Stomach (tissue), 19 donors: Measurements from ENCODE around the gene FOXP2. TPM values are rescaled to one million over a fixed set of nuclear protein-coding genes. Genes with fewer than 3 reads are reported as not detected.

Experiments
- DNase-seq, 2 donors: peaks; one replicate each; pipeline versions ENCODE4 v3.0.0 to v3.0.0-alpha.2; 2013 to 2019
- H3K27ac ChIP-seq, 5 donors: fragments of 200-600 bp in 4 of 5; sonication (generic) in 4 of 5; one replicate each; pipeline ENCODE4 v1.5.1; 2013 to 2019; ENCODE audit warnings: mild to moderate bottlenecking in 1 of 5, moderate library complexity in 1 of 5
- H3K27me3 ChIP-seq, 3 donors: fragments of 200-600 bp; sonication (generic); one replicate each; pipeline ENCODE4 v1.5.1; 2017 to 2019; ENCODE audit warnings: mixed run types in 1 of 3
- H3K36me3 ChIP-seq, 4 donors: fragments of 200-600 bp; sonication (generic); 1 replicate in 3 of 4; 2 replicates in 1 of 4; pipeline ENCODE4 v1.5.1; 2016 to 2019
- H3K4me1 ChIP-seq, 4 donors: fragments of 200-600 bp; sonication (generic); one replicate each; pipeline ENCODE4 v1.5.1; 2016 to 2019
- H3K4me3 ChIP-seq, 4 donors: fragments of 200-600 bp; sonication (generic) in 3 of 4; one replicate each; pipeline ENCODE4 v1.5.1; 2016 to 2019; ENCODE audit warnings: mild to moderate bottlenecking in 1 of 4
- H3K9me3 ChIP-seq, 4 donors: fragments of 200-600 bp; sonication (generic); one replicate each; pipeline ENCODE4 v1.5.1; 2016 to 2019
- EP300 ChIP-seq: sonication (generic); formaldehyde crosslinking; IDR thresholded peaks from one replicate; pipeline ENCODE4 v1.6.1; 2017; ENCODE audit warnings: antibody characterized with exemption
- POLR2A ChIP-seq, 4 donors: fragments of 450-650 bp; IDR thresholded peaks; one replicate each; pipeline ENCODE4 v1.6.1; 2016; ENCODE audit warnings: antibody characterized with exemption in 4 of 4, control low read depth in 2 of 4, mild to moderate bottlenecking in 1 of 4, moderate library complexity in 1 of 4
- POLR2AphosphoS5 ChIP-seq, 3 donors: sonication (generic); formaldehyde crosslinking; IDR thresholded peaks; one replicate each; pipeline ENCODE4 v1.6.1; 2016; ENCODE audit warnings: antibody characterized with exemption in 3 of 3
- WGBS, 5 donors: extraction: QIAGEN DNeasy Blood & Tissue Kit in 3 of 5; methylation state at CpG; one replicate each; pipeline versions ENCODE4 v1.1.5 to v1.1.7; 2013 to 2018; 5-methylcytosine and 5-hydroxymethylcytosine counted together
- intact Hi-C: fragments of 100-400 bp; cut with DNase I; formaldehyde crosslinking; loops from one replicate; pipeline ENCODE4 v1.15.1; 2023; ENCODE audit warnings: low total_unique reads
- long read RNA-seq, 10 donors: transcript quantifications; one replicate each; lab custom pipeline, GENCODE V29; 2026
- polyA plus RNA-seq, 3 donors: library from polyadenylated mRNA; stranded (reverse); fragments of 200-250 nt; gene quantifications; one replicate each; pipeline ENCODE4 v1.2.3, GENCODE V29; 2013
- total RNA-seq, 5 donors: library from RNA; depleted of rRNA; stranded (reverse); fragments of >200 nt; gene quantifications; one replicate each; pipeline versions ENCODE4 v1.1.0 to v1.2.3, GENCODE V29; 2014 to 2016
- TF ChIP-seq, protein P1 (sequence below), 7 experiments: fragments of 450-650 bp in 4 of 7; fragments of 200-600 bp in 3 of 7; sonication (generic) in 3 of 7; IDR thresholded peaks; one replicate each; pipeline ENCODE4 v1.5.1; 2016 to 2019; ENCODE audit warnings: antibody characterized with exemption in 7 of 7, control low read depth in 2 of 7, mild to moderate bottlenecking in 1 of 7
- donor health status: healthy with polysubstance abuse.
- donor health status: Bipolar disorder and iron deficiency.
- donor health status: healthy.

FOXP2 gene
- total RNA-seq = 10 to 100 TPM in 4 of 5 donors, 1 to 10 TPM in 1; 3.5 to 51.6 (median 17.4) TPM
- 1 to 10 TPM in 1 of 3 donors, under 1 TPM in 2; 0.92 to 3.1 (median 0.93) TPM for polyA plus RNA-seq
- long read RNA-seq, donor 1 = 0 reads
- long read RNA-seq, donor 2 = 0 reads
- long read RNA-seq, donor 3 = 0 reads
- long read RNA-seq, donor 4 = 0 reads
- long read RNA-seq, donor 5 = 0 reads
- long read RNA-seq, donor 6, partial matches to known transcripts = 0 of 1 reads
- long read RNA-seq, donor 6, other reads (novel, unspliced or antisense) = 0 of 1 reads
- long read RNA-seq, donor 7, partial matches to known transcripts = 0 of 1 reads
- long read RNA-seq, donor 7, other reads (novel, unspliced or antisense) = 0 of 1 reads
- long read RNA-seq, donor 8 = 0 reads
- long read RNA-seq, donor 9, partial matches to known transcripts = 8 of 8 reads
- long read RNA-seq, donor 9, other reads (novel, unspliced or antisense) = 0 of 8 reads
- long read RNA-seq, donor 10 = 0 reads

DNA sequence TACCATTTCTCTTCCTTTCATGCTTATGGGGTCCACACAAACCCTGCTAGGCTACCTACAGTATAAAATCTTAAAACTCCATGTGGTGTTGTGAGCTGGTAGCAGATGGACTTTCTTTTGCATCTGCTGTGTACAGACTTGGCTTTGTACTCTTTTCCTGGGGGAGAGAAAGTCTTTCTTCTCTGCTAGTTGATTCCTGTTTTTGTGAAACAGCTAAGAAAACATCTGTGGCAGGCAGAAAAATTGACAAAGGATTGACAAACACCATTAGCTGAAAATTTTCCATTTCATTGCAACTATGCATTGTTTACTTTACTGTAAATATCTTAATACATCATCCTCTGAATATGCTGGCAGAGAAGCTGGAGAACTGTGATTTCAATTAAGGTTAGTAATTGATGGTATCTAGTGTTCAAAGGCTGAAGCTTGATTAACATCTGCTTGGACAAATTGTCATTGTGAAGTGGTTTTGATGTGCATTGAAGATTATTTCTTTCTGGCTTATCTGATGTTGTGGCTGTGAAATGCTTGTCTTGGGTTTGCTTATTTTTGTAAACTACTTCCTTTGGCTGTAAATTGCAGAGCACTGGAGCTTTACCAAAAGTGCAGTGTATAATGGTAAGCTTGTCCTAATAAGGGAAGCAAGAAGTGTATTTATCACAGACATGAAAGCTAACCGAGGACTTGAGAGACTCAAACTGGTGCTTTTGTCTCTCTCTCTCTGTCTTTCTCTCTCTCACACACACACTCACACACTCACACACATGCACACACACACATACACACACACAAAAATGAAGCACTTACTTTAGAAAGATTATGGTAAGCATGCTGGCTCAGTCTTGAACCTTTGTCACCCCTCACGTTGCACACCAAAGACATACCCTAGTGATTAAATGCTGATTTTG, at the start of gene FOXP2:
FOXP2 (plus strand) TSS at position 660 of the 908 bp plus-strand sequence. CDS start 11,697 bp downstream, outside the sequence.
- Histone ChIP-seq H3K27me3 (no peaks in the 10 kb centered on the region), H3K9me3 (no peaks in the 10 kb centered on the region), H3K36me3 (no peaks in the 10 kb centered on the region), H3K4me1 (peaks cover 0 to 33% (median 16%) of the 10 kb centered on the region in 4 donors), H3K4me3 (peak within 1 kb of the TSS; percentile 22 to 35 (median 32)), H3K27ac (peak within 1 kb of the TSS in 4 of 5 donors; percentile 34 to 73 (median 61))
- peak in 1 of 2 donors; percentile 79 for DNase-seq
- intact Hi-C loops = no loop called here
- WGBS, 5 donors = 6 to 12% (median 9%) methylated on average over 2 of the region's 2 CpGs
- no peak for TF ChIP-seq POLR2AphosphoS5 (IDR thresholded peaks at IDR 0.05)
- no peak for TF ChIP-seq EP300
- TF ChIP-seq POLR2A (IDR thresholded peaks at IDR 0.05) = no peak
- TF ChIP-seq, protein P1, sequence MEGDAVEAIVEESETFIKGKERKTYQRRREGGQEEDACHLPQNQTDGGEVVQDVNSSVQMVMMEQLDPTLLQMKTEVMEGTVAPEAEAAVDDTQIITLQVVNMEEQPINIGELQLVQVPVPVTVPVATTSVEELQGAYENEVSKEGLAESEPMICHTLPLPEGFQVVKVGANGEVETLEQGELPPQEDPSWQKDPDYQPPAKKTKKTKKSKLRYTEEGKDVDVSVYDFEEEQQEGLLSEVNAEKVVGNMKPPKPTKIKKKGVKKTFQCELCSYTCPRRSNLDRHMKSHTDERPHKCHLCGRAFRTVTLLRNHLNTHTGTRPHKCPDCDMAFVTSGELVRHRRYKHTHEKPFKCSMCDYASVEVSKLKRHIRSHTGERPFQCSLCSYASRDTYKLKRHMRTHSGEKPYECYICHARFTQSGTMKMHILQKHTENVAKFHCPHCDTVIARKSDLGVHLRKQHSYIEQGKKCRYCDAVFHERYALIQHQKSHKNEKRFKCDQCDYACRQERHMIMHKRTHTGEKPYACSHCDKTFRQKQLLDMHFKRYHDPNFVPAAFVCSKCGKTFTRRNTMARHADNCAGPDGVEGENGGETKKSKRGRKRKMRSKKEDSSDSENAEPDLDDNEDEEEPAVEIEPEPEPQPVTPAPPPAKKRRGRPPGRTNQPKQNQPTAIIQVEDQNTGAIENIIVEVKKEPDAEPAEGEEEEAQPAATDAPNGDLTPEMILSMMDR (IDR thresholded peaks at IDR 0.05) = no peak

GRCh38 chr7:114365791-114366190, 48.8 kb upstream of the FOXP2 start:
- Histone ChIP-seq H3K36me3 (no peaks in the 10 kb centered on the region), H3K4me3 (no peak overlapping the region), H3K27me3 (no peaks in the 10 kb centered on the region), H3K27ac (no peak overlapping the region), H3K4me1 (no peaks in the 10 kb centered on the region), H3K9me3 (no peaks in the 10 kb centered on the region)
- WGBS, 5 donors = 52 to 72% (median 57%) methylated on average over 2 of the region's 2 CpGs
- no peak for DNase-seq
- TF ChIP-seq POLR2AphosphoS5 (IDR thresholded peaks at IDR 0.05) (no peak), EP300 (no peak), POLR2A (IDR thresholded peaks at IDR 0.05) (no peak)
- TF ChIP-seq, protein P1 (IDR thresholded peaks at IDR 0.05) = no peak
- intact Hi-C loops = no loop called here

- WGBS, 5 donors = 73 to 88% (median 81%) methylated on average over 2 of the region's 2 CpGs
- Histone ChIP-seq H3K9me3 (no peaks in the 10 kb centered on the region), H3K27me3 (no peaks in the 10 kb centered on the region), H3K4me3 (no peak overlapping the region), H3K27ac (no peak overlapping the region), H3K4me1 (no peaks in the 10 kb centered on the region), H3K36me3 (no peaks in the 10 kb centered on the region)
- no peak for TF ChIP-seq POLR2A (IDR thresholded peaks at IDR 0.05)
- TF ChIP-seq, protein P1 (IDR thresholded peaks at IDR 0.05) = no peak
- TF ChIP-seq EP300 = no peak
- no peak for TF ChIP-seq POLR2AphosphoS5 (IDR thresholded peaks at IDR 0.05)
- no peak for DNase-seq
- intact Hi-C loops = no loop called here
Measured at GRCh38 chr7:114368492-114368891, 46.1 kb upstream of the FOXP2 start.

GRCh38 chr7:114369294-114369693, 45.3 kb upstream of the FOXP2 start:
- DNase-seq = no peak
- no peaks in the 10 kb centered on the region for H3K36me3 ChIP-seq
- 78 to 85% (median 79%) methylated on average over 2 of the region's 2 CpGs for WGBS, 5 donors

More at GRCh38 chr7:114369294-114369693, 45.3 kb upstream of the FOXP2 start:
- Histone ChIP-seq H3K4me3 (no peak overlapping the region), H3K27ac (no peak overlapping the region), H3K4me1 (no peaks in the 10 kb centered on the region), H3K27me3 (no peaks in the 10 kb centered on the region), H3K9me3 (no peaks in the 10 kb centered on the region)
- intact Hi-C loops = no loop called here
- TF ChIP-seq EP300 = no peak
- TF ChIP-seq POLR2AphosphoS5 (IDR thresholded peaks at IDR 0.05) = no peak
- TF ChIP-seq POLR2A (IDR thresholded peaks at IDR 0.05) = no peak
- TF ChIP-seq, protein P1 (IDR thresholded peaks at IDR 0.05) = no peak
